Measurements from ENCODE around the gene PCDH12.

Gene PCDH12
- total RNA-seq = 0 to 0.44 (median 0.19) reads per million in 3 donors

- Histone ChIP-seq H3K27ac (ENCODE audit: insufficient read depth, low read length, poor library complexity, severe bottlenecking) (no peak within 1 kb of the TSS), H3K4me1 (ENCODE audit: control insufficient read depth, insufficient read depth, low read length, poor library complexity, severe bottlenecking) (peaks cover 28% of the 10 kb centered on the region), H3K36me3 (ENCODE audit: control insufficient read depth, insufficient read depth, low read length) (no peaks in the 10 kb centered on the region), H3K9me3 (ENCODE audit: control insufficient read depth, low read length) (no peaks in the 10 kb centered on the region), H3K4me3 (ENCODE audit: insufficient read depth, low read depth, low read length, poor library complexity, severe bottlenecking) (no peak within 1 kb of the TSS), H3K27me3 (replicated peaks; ENCODE audit: control insufficient read depth, insufficient read depth, low read length, poor library complexity, severe bottlenecking) (no peaks in the 10 kb centered on the region)
- no peak for DNase-seq
These were observed at the start of gene PCDH12 for GRCh38 chr5:141958113-141958512. PCDH12 (minus strand) TSS chr5:141958202; CDS start chr5:141957851, 351 bp downstream.

- H3K27ac ChIP-seq (ENCODE audit: insufficient read depth, low read length, poor library complexity, severe bottlenecking) = peak overlapping the region; percentile 21
- no peaks in the 10 kb centered on the region for H3K9me3 ChIP-seq (ENCODE audit: control insufficient read depth, low read length)
- no peak for DNase-seq
- peaks cover 21% of the 10 kb centered on the region for H3K4me1 ChIP-seq (ENCODE audit: control insufficient read depth, insufficient read depth, low read length, poor library complexity, severe bottlenecking)
- no peaks in the 10 kb centered on the region for H3K27me3 ChIP-seq (replicated peaks; ENCODE audit: control insufficient read depth, insufficient read depth, low read length, poor library complexity, severe bottlenecking)
- H3K36me3 ChIP-seq (ENCODE audit: control insufficient read depth, insufficient read depth, low read length) = peaks cover 26% of the 10 kb centered on the region
- no peak overlapping the region for H3K4me3 ChIP-seq (ENCODE audit: insufficient read depth, low read depth, low read length, poor library complexity, severe bottlenecking)
These were observed 49.2 kb upstream of the PCDH12 start for GRCh38 chr5:142007237-142007544.

GRCh38 chr5:142006363-142007236 lies 48.6 kb upstream of the PCDH12 start:
- Histone ChIP-seq H3K9me3 (ENCODE audit: control insufficient read depth, low read length) (no peaks in the 10 kb centered on the region), H3K27me3 (replicated peaks; ENCODE audit: control insufficient read depth, insufficient read depth, low read length, poor library complexity, severe bottlenecking) (no peaks in the 10 kb centered on the region), H3K4me3 (ENCODE audit: insufficient read depth, low read depth, low read length, poor library complexity, severe bottlenecking) (no peak overlapping the region), H3K36me3 (ENCODE audit: control insufficient read depth, insufficient read depth, low read length) (peaks cover 26% of the 10 kb centered on the region), H3K27ac (ENCODE audit: insufficient read depth, low read length, poor library complexity, severe bottlenecking) (peak overlapping the region; percentile 21), H3K4me1 (ENCODE audit: control insufficient read depth, insufficient read depth, low read length, poor library complexity, severe bottlenecking) (peaks cover 15% of the 10 kb centered on the region)
- DNase-seq = no peak

- no peaks in the 10 kb centered on the region for H3K9me3 ChIP-seq (ENCODE audit: control insufficient read depth, low read length)
- no peak overlapping the region for H3K27ac ChIP-seq (ENCODE audit: insufficient read depth, low read length, poor library complexity, severe bottlenecking)
- H3K4me1 ChIP-seq (ENCODE audit: control insufficient read depth, insufficient read depth, low read length, poor library complexity, severe bottlenecking) = peaks cover 14% of the 10 kb centered on the region
- no peak overlapping the region for H3K4me3 ChIP-seq (ENCODE audit: insufficient read depth, low read depth, low read length, poor library complexity, severe bottlenecking)
- no peak for DNase-seq
- no peaks in the 10 kb centered on the region for H3K27me3 ChIP-seq (replicated peaks; ENCODE audit: control insufficient read depth, insufficient read depth, low read length, poor library complexity, severe bottlenecking)
- peaks cover 35% of the 10 kb centered on the region for H3K36me3 ChIP-seq (ENCODE audit: control insufficient read depth, insufficient read depth, low read length)
These were observed 45.3 kb upstream of the PCDH12 start for GRCh38 chr5:142003266-142003800.

GRCh38 chr5:142000704-142001484 lies 42.9 kb upstream of the PCDH12 start:
- H3K36me3 ChIP-seq (ENCODE audit: control insufficient read depth, insufficient read depth, low read length) = peaks cover 30% of the 10 kb centered on the region
- no peak overlapping the region for H3K4me3 ChIP-seq (ENCODE audit: insufficient read depth, low read depth, low read length, poor library complexity, severe bottlenecking)
- H3K27me3 ChIP-seq (replicated peaks; ENCODE audit: control insufficient read depth, insufficient read depth, low read length, poor library complexity, severe bottlenecking) = no peaks in the 10 kb centered on the region
- no peak overlapping the region for H3K27ac ChIP-seq (ENCODE audit: insufficient read depth, low read length, poor library complexity, severe bottlenecking)
- no peaks in the 10 kb centered on the region for H3K9me3 ChIP-seq (ENCODE audit: control insufficient read depth, low read length)
- DNase-seq = no peak
- H3K4me1 ChIP-seq (ENCODE audit: control insufficient read depth, insufficient read depth, low read length, poor library complexity, severe bottlenecking) = no peaks in the 10 kb centered on the region

- Histone ChIP-seq H3K36me3 (ENCODE audit: control insufficient read depth, insufficient read depth, low read length) (peaks cover 29% of the 10 kb centered on the region), H3K9me3 (ENCODE audit: control insufficient read depth, low read length) (no peaks in the 10 kb centered on the region), H3K4me1 (ENCODE audit: control insufficient read depth, insufficient read depth, low read length, poor library complexity, severe bottlenecking) (no peaks in the 10 kb centered on the region), H3K27me3 (replicated peaks; ENCODE audit: control insufficient read depth, insufficient read depth, low read length, poor library complexity, severe bottlenecking) (no peaks in the 10 kb centered on the region), H3K27ac (ENCODE audit: insufficient read depth, low read length, poor library complexity, severe bottlenecking) (no peak overlapping the region), H3K4me3 (ENCODE audit: insufficient read depth, low read depth, low read length, poor library complexity, severe bottlenecking) (no peak overlapping the region)
- no peak for DNase-seq
These were observed 42.2 kb upstream of the PCDH12 start for GRCh38 chr5:142000173-142000572.

GRCh38 chr5:141997358-141997960 lies 39.5 kb upstream of the PCDH12 start:
- H3K4me1 ChIP-seq (ENCODE audit: control insufficient read depth, insufficient read depth, low read length, poor library complexity, severe bottlenecking) = no peaks in the 10 kb centered on the region
- DNase-seq = no peak
- no peaks in the 10 kb centered on the region for H3K9me3 ChIP-seq (ENCODE audit: control insufficient read depth, low read length)
- peaks cover 9% of the 10 kb centered on the region for H3K36me3 ChIP-seq (ENCODE audit: control insufficient read depth, insufficient read depth, low read length)
- no peak overlapping the region for H3K27ac ChIP-seq (ENCODE audit: insufficient read depth, low read length, poor library complexity, severe bottlenecking)
- no peak overlapping the region for H3K4me3 ChIP-seq (ENCODE audit: insufficient read depth, low read depth, low read length, poor library complexity, severe bottlenecking)
- no peaks in the 10 kb centered on the region for H3K27me3 ChIP-seq (replicated peaks; ENCODE audit: control insufficient read depth, insufficient read depth, low read length, poor library complexity, severe bottlenecking)

GRCh38 chr5:141995656-141996055 lies 37.7 kb upstream of the PCDH12 start:
- DNase-seq = no peak
- no peaks in the 10 kb centered on the region for H3K4me1 ChIP-seq (ENCODE audit: control insufficient read depth, insufficient read depth, low read length, poor library complexity, severe bottlenecking)
- H3K9me3 ChIP-seq (ENCODE audit: control insufficient read depth, low read length) = no peaks in the 10 kb centered on the region
- no peak overlapping the region for H3K27ac ChIP-seq (ENCODE audit: insufficient read depth, low read length, poor library complexity, severe bottlenecking)
- H3K4me3 ChIP-seq (ENCODE audit: insufficient read depth, low read depth, low read length, poor library complexity, severe bottlenecking) = no peak overlapping the region
- H3K27me3 ChIP-seq (replicated peaks; ENCODE audit: control insufficient read depth, insufficient read depth, low read length, poor library complexity, severe bottlenecking) = no peaks in the 10 kb centered on the region
- peaks cover 4% of the 10 kb centered on the region for H3K36me3 ChIP-seq (ENCODE audit: control insufficient read depth, insufficient read depth, low read length)

- Histone ChIP-seq H3K4me1 (ENCODE audit: control insufficient read depth, insufficient read depth, low read length, poor library complexity, severe bottlenecking) (no peaks in the 10 kb centered on the region), H3K4me3 (ENCODE audit: insufficient read depth, low read depth, low read length, poor library complexity, severe bottlenecking) (no peak overlapping the region), H3K9me3 (ENCODE audit: control insufficient read depth, low read length) (no peaks in the 10 kb centered on the region), H3K36me3 (ENCODE audit: control insufficient read depth, insufficient read depth, low read length) (peaks cover 4% of the 10 kb centered on the region), H3K27me3 (replicated peaks; ENCODE audit: control insufficient read depth, insufficient read depth, low read length, poor library complexity, severe bottlenecking) (no peaks in the 10 kb centered on the region), H3K27ac (ENCODE audit: insufficient read depth, low read length, poor library complexity, severe bottlenecking) (no peak overlapping the region)
- DNase-seq = no peak
These were observed 36.6 kb upstream of the PCDH12 start for GRCh38 chr5:141994511-141995136.
